ENCODE data around the gene FOXJ1.

The FOXJ1 gene

DNA sequence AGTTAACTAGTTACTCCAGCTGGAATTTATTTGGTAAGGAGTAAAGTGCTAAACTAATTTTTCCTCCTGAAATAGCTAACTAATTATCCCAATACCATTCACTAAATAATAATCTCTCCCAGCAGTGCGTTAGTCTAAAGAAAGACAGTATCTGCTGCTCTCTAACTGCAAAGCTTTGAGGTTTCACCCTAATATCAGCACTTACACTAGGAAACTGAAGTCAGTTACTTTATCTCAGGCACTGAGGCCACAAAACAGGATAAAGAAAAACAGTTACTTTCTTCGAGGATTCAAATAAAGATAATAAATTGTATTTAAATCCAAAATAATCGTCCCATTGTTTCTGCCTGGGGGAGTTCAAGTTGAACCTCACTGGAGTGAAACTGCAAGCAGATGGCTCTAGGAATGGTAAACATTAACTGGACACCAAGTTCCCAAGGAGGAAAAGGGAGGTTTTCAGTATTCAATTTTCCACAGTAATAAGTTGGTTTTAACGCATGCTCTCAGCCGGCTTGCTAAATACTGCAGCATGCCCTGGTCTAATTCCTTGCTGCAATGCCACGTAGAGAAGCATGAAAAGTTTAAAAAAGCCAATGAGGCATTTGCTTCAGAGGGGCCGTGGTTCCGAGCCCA, 20.0 kb upstream of the FOXJ1 start:
- DNase-seq (ENCODE audit: low spot score) = no peak

DNA sequence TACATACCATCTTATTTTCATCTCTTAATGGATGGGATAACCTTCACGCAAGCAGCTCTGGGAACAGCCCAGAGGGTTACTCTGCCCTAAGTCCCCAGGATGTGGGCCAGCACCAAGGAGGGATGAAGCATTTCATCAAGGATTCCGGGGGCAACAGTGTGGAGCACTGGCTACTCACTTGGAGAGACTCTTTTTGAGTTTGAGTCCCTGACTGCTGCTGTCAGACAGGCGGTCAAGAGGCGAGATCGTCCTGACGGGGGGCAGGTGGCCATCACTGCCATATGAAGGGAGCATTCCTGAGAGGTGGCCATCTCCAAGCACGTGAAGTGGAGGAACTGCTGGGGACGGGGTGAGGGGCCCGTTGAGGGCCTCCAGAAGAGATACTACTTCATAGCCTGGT, 18.1 kb upstream of the FOXJ1 start:
- no peak for DNase-seq (ENCODE audit: low spot score)

DNA sequence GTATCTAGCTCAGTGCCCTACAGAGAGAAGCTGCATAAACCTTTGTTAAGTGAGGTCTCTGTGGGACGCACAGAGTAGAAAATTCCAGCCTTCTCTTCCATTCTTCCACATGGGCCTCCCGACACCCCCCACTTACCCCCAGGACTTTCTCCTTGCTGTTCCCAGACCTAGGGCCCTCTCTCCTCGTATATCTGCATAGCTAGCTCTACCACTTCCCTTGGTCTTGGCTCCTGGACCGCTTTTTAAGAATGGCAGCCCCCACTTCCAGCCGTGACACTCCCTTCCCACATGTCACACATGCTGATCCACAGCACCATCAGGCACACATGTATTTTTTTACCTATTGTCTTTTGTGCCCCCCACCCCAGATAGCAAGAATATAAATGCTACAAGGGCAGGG, 16.7 kb upstream of the FOXJ1 start:
- DNase-seq (ENCODE audit: low spot score) = no peak

DNA sequence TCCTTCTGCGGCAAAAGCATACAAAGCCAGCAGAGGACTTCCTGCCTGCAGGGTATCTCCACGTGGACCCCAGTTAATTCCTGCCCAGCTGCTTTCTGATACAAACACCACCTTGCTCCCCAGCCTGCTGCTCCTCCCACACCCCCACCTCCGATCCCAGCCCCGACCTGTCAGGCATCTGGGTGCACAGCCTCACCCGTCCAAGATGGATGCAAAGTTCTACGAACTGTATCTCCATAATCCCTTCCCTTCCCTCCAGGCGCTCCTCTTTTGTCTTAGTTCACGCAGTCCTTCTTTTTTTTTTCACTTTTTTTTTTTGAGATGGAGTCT, 15.6 kb upstream of the FOXJ1 start:
- no peak for DNase-seq (ENCODE audit: low spot score)

DNA sequence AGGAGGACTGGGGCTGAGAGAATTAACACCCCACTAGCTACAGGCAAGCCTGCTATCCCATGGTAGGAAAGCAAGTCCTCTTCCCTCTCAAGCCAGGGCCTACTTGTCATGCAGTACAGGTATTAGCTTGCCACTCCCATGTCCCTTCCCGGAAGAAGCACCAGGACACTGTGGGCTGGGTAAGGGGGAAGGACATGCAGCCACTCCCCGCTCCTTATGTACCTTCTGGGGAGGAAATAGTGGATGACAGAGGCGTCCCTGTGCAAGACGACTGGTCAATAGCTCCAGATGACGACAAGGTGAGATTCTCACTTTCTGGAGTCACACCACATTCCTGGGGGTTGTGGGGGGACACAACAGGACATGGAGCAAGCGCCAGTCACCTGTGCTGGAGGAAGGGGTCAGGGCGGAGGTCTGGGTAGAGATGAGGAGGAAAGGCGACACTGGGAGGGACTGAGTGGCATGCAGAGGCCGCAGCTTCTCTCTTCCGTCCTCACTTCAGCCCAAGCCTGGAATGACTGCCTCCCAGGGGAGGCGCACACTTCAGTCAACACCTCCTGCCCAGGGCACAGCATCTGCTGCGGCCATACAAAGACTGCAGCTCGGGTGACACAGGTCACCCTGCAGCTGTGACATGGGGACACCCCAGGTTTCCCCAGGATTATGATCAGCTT, 15.1 kb upstream of the FOXJ1 start:
- DNase-seq (ENCODE audit: low spot score) = no peak

DNA sequence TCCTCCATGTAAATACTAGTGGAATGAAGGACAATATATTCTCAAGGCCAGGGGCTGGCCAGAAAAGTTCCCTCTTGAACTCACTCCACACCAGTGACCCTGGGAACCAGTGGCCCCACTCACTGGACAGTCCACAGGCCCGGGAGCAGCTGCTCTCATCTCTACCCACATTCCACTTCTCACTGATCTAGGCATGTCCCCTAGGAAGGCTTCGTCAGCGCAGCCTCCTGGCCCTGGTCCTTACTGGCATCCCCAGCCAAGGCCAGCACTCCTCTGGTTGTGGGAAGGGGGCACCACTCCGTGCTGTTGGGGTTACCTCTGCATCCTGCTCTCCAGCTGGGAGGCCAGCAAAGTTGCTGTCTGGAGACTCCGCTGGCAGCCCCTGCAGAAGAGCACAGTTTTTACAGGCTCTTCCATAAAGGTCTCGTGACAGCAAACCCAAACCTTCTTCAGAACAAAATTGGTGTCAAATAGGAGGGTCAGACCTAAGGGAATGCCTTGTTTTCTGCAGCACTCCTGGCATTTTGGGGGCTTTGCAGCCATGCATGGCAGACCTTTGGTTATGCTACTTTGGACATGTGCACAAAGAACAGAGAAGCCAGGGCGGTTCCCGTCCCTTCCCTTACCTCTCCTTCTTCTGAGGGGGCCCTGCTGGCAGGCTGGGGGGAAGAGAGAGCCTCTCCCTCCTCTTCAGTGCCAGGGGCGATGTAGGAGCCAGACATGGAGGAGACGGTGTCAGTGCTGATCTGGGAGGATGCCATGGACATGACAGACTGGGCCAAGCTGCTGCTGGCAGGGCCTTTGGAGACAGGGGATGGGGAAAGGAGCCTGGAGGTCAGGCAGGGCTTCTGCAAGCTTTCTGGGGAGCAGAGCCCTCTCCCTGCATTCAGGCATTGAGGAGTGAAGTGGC, 14.1 kb upstream of the FOXJ1 start:
- no peak for DNase-seq (ENCODE audit: low spot score)

DNA sequence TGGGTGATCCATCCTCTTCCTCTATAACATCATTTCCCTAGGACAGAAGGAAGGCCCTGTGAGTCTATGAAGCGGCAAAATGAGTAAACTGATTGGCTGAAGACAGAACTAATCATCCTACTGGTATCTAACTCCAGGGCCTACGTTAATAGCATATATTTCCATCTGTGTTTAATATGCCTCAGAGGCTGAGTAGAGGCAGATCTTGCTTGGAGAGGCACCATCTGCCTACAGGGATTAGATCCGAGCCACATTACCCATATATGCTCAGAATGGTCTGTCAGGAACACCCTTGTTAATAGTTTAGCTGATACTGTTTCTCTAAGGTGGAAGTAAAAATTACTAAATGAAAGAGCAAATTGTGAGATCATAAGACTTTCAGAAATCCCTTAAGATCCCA, 13.2 kb upstream of the FOXJ1 start:
- no peak for DNase-seq (ENCODE audit: low spot score)

DNA sequence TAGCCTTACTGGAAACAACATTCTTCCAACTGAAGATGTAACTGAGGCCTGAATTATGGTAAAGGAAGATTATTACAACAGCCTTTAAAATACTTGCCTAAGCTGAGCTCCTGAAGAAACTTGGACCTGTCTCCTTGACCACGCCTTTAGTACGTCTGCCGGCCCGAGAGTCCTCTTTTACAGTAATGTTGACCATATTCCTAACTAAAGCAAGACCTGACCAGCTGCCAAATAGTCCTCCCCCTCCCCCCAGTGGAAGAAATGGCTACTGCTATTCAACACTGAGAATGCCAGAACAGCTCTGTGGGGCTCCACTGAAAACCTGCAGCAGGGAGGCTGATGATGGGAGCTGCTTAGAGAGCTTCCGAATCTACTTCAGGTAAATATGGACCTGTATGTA, 12.6 kb upstream of the FOXJ1 start:
- DNase-seq (ENCODE audit: low spot score) = no peak

DNA sequence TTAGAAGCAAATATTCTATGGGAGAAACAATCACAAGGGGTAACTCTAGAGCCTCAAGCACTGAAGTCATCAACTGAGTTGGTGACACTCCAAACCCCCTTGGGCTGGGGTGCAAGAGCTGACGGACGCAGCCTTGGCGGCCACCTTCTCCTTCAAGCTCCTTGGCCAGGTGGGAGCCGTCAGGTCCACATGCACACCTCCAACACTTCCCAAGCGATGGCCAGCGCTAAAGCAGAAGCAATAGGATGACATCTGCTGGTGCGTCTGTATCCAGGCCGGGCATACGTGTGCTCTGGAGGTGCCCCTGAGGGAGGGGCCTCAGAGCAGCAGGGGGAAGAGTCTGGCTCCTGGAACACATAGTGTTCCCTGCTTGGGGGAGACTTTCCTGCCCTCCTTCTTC, 12.2 kb upstream of the FOXJ1 start:
- no peak for DNase-seq (ENCODE audit: low spot score)

DNA sequence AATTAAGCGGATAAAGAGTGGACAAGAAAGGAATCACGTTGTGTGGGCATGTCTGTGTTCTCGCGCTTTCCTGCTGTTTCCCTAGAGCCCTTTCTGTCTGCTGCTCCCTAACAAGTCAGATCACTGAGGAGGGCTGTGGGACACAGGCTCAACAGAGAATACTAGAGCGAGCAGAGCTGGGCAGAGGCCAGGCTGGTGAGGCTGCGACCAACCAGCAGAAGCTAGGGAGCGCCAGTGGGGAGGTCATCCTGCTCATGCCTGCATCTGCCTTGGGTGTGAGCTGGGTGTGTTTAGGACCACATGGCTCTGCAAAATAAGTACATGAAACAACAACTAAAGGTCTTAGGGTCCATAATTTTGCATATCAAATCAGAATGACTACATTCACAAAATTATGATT, 11.5 kb upstream of the FOXJ1 start:
- no peak for DNase-seq (ENCODE audit: low spot score)

DNA sequence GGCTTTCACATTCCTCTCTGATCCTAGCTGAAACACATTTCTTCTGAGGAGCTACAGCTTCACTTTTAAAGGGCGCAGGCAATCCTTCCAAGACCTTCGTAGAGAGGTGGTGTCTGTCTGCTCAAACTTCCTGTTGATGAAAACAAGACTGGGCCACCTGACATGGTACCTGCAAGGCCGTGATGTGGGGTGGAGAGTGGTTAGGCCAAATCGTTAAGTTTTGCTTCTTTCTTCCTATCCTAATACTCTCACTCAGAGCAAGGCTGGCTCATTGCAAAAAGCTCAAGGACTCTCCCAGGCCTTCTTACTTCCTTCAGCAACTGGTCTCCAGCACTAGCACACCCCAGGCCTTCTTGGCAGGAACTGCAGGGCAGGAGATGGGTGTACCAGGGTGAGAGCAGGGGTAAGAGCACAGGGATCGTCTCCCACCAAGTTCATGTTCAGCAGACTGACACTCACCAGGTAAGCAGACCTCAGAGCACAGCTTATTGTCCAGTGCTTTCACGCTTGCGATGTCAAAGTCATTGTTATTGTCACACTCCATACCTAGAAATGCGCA, 10.9 kb upstream of the FOXJ1 start:
- DNase-seq (ENCODE audit: low spot score) = no peak

DNA sequence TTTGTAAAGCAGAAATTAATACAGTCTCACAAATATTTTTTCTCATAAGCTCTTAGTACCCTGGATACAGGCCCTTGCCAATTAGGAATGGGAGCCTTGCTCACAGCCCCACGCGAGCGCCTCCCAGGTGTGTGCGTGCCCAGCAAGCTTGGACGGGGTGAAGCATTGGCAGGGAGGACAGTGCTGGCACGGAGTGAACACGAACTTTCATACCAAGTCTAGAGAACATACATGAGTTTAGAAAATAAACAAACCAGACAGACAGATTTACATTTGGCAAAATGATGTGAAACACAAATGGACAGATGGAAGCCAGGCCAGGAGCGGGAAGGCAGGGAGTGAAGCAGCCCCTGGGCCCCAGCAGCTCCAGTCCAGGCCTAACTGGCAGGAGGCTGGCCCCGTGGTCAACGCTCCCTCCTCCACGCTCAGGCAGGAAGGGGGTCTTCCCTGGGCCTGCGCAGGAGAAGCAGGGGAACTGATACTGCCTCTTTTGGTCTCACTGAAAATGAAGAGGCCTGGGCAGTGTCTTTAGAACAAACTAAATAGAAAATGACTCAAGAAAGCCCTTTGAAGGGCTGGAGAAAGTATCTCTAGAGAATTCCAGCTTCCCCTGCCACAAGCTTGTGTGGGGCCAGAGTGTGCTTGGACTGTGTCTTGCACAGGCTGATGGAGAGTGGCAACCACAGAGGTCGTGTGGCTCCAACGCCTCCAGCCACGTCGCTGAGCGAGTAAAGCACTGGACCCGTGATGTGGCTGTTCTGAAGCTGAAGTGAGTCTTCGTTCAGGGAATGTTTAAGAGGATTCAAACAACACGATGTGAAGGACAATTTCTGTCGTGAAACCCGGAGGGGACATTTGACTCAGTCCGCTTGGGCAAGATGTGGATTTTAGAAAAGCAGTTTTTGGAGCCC, 9.9 kb upstream of the FOXJ1 start:
- no peak for DNase-seq (ENCODE audit: low spot score)

DNA sequence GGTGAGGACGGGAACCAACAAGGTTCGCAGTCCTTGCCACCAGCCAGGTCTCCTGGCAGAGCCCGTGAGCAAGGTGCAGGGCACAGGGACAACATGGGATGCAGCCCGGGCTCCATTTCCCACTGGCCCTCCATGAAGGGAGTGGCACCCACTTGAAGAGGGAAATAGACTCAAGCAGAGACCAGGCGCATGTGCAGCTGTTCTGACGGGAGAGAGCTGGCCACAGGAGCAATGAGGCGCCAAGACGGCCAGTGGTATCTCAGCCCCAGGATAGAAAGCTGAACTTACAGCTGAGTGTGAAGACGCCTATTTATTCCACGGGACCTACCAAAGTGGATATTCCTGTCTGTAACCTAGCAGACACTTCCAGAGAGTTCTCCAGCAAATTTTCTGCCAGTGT, 8.2 kb upstream of the FOXJ1 start:
- DNase-seq (ENCODE audit: low spot score) = no peak

DNA sequence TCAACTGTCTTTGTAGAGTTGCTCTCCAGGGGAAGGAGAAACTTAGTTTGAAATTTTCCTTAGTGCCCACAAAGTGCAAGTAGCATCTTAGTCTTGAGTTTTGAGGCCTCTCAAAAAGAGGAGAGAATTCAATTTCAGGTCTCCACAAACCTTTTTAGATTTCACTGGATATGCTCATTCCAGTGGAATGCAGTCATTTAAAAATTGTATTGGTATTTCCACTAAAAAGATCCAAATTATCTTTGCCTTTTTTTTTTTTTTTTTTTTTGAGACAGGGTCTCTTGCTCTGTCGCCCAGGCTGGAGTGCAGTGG, 6.9 kb upstream of the FOXJ1 start:
- DNase-seq (ENCODE audit: low spot score) = no peak

DNA sequence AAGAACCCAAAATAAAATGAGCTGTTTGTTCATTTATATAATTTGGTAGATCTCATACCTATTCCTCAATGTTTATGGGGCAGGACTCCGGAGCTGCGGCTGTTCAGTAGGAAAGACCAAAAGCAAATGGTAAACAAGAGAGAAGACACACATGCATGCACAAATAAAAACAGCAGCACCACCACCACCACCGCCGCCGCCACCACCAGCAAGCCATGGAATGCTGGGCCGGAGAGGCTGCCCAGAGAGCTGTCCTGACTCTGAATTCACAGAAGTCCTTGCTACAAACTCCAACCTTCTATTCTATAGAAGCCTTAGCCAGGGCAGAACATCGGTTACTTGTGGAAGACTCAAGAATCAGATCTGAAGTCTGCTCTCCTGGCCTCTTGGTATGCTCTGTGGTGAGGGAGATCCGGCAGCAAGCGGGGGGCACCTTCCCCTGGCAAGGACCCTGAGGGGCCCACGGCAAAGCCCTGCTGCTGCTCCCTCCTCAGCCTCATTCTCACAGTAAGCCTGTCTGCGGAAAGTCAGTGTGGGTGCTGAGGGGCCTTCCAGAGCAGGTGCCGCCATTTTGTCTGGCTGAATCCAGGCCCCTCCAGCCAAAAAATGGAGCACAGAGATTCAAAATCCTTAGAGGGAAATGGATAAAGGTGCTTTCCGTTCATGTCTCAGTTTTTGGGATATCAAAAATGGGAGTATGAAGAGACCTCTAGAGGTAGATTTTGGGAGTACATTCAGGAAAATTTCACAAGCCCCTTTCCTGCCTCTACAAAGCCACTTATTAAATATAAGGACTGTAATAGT, 6.4 kb upstream of the FOXJ1 start:
- peak; percentile 57 for DNase-seq (ENCODE audit: low spot score)

DNA sequence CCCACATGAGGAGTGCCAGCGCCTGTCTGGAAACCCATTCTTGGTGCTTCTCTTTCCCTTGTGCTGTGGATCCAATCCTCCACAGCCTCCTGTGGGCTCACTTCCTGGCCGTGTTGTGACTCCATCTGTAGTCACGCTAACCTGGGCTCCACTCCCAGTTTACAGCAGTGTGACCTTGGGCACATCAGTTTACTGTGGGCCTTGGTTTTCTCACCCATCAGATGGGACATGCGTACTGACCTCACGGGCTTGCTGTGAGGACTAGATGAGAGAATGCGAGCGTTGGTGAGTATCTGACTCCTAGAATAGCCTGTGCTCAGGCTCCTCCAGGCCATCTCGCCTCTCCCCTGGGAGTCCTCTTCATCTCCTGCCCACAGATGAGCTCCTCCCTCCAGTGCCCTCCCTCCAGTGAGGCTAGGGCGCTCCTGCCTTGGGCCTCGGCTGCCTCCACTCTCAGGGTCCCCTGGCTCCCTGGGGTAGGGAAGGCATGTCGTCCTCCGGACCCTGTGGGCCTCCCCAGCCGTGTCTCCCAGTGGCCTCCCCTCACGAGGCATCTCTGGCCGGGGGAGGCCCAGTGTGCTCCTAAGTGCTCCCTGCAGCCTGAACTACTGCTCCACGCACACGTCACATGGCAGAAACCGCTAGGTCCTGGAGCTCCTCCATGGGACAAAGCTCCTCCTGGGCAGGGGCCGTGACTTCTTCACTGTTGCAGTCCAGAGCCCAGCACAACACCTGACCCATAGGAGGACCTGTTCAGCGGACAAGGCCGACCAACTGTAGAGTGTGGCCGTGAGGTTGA, 5.2 kb upstream of the FOXJ1 start:
- DNase-seq (ENCODE audit: low spot score) = no peak

DNA sequence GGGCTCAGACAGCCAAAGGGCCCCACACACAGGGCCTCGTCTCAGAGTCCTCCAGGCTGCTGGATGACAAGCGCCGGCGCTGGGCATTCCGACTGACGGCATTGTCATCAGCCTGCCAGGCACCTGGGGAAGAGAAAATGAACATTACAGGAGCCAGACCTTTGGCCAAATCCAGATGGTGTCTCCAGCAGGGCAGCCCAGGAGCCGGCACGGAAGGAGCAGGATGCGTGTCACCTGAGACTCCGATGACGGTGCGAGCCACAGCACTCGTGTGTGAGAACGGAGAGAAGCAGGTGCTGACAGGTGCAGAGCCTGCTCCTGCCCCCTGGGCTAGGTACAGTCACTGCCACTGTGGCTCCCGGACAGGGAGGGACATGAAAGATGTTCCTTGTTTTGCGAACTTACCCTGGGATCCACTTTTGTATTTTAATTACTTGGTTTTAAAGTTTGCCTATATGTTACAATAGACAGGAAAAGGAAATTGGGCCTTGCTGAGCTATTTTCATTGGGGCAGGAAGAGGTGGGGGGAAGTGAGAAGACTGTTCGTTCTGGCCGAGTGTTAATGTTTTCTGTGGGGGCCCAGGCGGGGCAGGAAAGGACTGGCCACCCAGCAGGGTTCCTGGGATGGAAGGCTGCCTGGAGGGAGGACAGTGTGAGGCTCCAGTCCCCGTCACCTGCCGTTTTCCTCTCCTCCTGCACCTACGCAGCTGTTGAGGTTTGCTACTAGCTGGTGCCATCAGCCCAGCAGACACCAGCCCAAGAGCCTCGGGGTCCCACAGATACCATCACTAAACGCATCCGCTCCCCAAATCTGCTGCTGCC, 4.4 kb upstream of the FOXJ1 start:
- DNase-seq (ENCODE audit: low spot score) = no peak

DNA sequence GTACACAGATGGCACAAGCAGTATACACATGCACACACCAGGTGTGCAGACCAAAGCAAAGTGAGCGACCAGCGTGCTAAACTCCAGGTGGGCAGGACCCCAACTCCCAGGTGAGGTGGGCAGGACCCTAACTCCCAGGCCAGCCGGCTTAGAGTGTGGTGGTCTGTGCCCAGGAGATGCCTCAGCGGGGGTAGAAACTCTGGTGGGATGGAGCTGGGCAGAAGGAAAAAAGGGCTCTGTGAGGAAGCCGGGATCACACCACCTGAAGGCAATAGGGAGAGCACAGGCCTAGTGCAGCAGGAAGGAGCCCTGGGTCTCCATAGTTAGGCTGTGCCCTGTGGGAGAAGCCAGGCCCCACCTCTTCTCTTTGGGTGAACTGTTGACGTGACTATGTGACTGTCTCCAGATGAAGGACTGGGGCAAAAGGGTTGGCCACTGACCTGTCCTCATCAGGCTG, 1.6 kb upstream of the FOXJ1 start:
- no peak for DNase-seq (ENCODE audit: low spot score)

DNA sequence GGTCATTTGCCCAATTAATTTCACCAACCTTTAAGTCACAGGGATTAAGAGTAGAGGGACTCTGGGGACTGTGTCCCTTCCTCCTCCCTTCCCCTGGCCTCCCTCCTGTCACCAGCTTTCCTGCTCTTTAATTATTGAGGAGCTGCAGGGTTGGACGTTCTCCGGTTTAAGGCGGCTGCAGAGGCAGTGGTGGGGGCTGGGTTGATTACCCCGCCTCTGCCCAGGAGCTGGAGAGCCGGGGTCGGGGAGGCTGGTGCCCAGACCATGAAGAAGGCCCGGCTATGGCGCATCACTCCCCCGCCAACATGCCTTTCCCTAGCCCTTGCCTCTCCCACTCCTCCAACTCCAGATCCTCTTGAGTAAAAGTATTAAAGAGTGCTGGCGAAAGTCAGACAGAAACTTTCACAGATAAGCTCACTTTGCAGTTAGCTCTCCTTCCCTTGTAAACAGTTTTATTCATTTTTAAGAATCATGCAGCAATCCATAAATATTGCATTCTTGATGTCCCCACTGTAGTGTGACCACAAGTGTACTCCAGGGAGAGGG, 1.1 kb upstream of the FOXJ1 start:
- no peak for DNase-seq (ENCODE audit: low spot score)

Measured in RKO (cell line).